ENCODE data around the gene FHL1.

FHL1 gene

GRCh38 chrX:136251041-136251991 is 104.0 kb downstream of the FHL1 start, which contains the start of gene MAP7D3:
Gene MAP7D3 (minus strand): TSS chrX:136251400. CDS start chrX:136251358, 42 bp downstream.
- peak; percentile 14 to 69 for DNase-seq (ENCODE audit: low read depth in 2 of 2)

GRCh38 chrX:136255541-136255940 is 108.2 kb downstream of the FHL1 start:
- no peak for DNase-seq (ENCODE audit: low read depth in 2 of 2)

- DNase-seq (ENCODE audit: low read depth in 2 of 2): no peak
Measured at GRCh38 chrX:136256026-136256425, 108.7 kb downstream of the FHL1 start.

GRCh38 chrX:136258951-136259350 is 111.6 kb downstream of the FHL1 start:
- DNase-seq (ENCODE audit: low read depth in 2 of 2): no peak

GRCh38 chrX:136259543-136259942 is 112.2 kb downstream of the FHL1 start:
- no peak for DNase-seq (ENCODE audit: low read depth in 2 of 2)

- DNase-seq (ENCODE audit: low read depth in 2 of 2): no peak
Measured at GRCh38 chrX:136260776-136261175, 113.4 kb downstream of the FHL1 start.

Measured in stimulated activated CD8-positive, alpha-beta memory T cell treated with anti-CD3 and anti-CD28 coated beads, Interleukin-7, amount 100 ng/mL, for 4 hours (primary cell).